ENCODE results near the gene PPCS. TPM values are rescaled to one million over a fixed set of nuclear protein-coding genes. Genes with fewer than 3 reads are reported as not detected.

The PPCS gene
- total RNA-seq, 2 donors from 2014 or later, result 38.7 to 48.9 TPM

DNA sequence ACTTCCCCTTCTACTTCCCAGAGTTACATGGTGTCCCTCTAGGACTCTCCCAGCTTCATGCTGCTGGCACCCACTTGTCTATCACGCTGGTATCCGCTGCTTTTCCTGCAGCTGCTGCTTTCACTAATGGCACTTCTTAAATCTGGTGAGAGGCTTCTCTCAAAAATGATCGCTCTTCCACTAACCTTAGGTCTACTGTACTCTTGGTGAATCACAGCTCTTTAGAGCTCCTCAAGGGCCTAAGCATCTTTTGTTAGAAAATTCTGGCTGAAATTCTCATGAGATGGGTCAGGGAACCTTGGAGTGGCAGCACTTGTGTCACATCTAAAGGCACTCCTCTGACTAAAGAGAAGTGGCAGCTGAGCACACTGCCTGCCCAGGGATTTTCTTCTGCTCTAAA, 32.7 kb upstream of the PPCS start:
- H3K36me3 Mint-ChIP-seq (ENCODE audit: low read depth), result no peaks in the 10 kb centered on the region
- Histone ChIP-seq H3K9ac (ENCODE audit: extremely low read depth, low read length, poor library complexity, severe bottlenecking) (no peak overlapping the region), H3K27me3 (ENCODE audit: control insufficient read depth, insufficient read depth, low read length, poor library complexity, severe bottlenecking) (no peaks in the 10 kb centered on the region), H3K4me3 (ENCODE audit: low read length) (no peak overlapping the region), H3K36me3 (ENCODE audit: control insufficient read depth, insufficient read depth, low read length) (no peaks in the 10 kb centered on the region), H3K9me3 (ENCODE audit: control insufficient read depth, low read length) (no peaks in the 10 kb centered on the region), H3K27ac (ENCODE audit: low read depth, low read length) (no peak overlapping the region), H3K4me1 (ENCODE audit: control insufficient read depth, insufficient read depth, low read length) (no peaks in the 10 kb centered on the region)
- H3K27me3 Mint-ChIP-seq (ENCODE audit: insufficient read depth), result no peaks in the 10 kb centered on the region
- no peak overlapping the region for H3K27ac Mint-ChIP-seq
- WGBS, 2 experiments (ENCODE audit: insufficient coverage in 1 of 2, insufficient read length in 1 of 2), result 92 to 95% methylated on average over 3 of the region's 3 CpGs
- peaks cover 1% of the 10 kb centered on the region for H3K9me3 Mint-ChIP-seq
- no peak overlapping the region for H3K4me3 Mint-ChIP-seq
- TF ChIP-seq, protein P1, sequence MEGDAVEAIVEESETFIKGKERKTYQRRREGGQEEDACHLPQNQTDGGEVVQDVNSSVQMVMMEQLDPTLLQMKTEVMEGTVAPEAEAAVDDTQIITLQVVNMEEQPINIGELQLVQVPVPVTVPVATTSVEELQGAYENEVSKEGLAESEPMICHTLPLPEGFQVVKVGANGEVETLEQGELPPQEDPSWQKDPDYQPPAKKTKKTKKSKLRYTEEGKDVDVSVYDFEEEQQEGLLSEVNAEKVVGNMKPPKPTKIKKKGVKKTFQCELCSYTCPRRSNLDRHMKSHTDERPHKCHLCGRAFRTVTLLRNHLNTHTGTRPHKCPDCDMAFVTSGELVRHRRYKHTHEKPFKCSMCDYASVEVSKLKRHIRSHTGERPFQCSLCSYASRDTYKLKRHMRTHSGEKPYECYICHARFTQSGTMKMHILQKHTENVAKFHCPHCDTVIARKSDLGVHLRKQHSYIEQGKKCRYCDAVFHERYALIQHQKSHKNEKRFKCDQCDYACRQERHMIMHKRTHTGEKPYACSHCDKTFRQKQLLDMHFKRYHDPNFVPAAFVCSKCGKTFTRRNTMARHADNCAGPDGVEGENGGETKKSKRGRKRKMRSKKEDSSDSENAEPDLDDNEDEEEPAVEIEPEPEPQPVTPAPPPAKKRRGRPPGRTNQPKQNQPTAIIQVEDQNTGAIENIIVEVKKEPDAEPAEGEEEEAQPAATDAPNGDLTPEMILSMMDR (conservative IDR thresholded peaks at IDR 0.05), result no peak
- no peak for DNase-seq
- peaks cover 13% of the 10 kb centered on the region for H3K4me1 Mint-ChIP-seq

DNA sequence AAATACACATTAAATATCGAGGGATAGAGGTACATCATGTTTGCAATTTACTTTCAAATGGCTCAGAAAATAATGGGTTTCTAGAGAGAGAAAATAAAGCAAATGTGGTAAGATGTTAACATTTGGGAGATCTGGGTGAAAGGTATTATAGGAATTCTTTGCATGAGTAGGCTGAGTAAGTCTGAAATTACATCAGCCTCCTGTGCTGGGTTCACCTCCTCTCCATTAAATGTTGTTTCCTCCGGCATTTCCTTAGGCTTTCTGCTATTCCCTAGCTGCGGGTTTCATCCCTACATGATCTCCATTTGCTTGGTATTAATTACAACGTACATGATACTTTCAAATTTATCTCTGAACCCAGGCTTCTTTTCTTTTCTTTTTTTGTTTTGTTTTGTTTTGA, 32.1 kb upstream of the PPCS start:
- TF ChIP-seq, protein P1 (conservative IDR thresholded peaks at IDR 0.05), result no peak
- H3K4me1 ChIP-seq (ENCODE audit: control insufficient read depth, insufficient read depth, low read length), result no peaks in the 10 kb centered on the region
- no peak overlapping the region for H3K4me3 ChIP-seq (ENCODE audit: low read length)
- Mint-ChIP-seq H3K4me3 (no peak overlapping the region), H3K27ac (no peak overlapping the region), H3K36me3 (ENCODE audit: low read depth) (no peaks in the 10 kb centered on the region), H3K27me3 (ENCODE audit: insufficient read depth) (no peaks in the 10 kb centered on the region), H3K9me3 (peaks cover 1% of the 10 kb centered on the region), H3K4me1 (peaks cover 13% of the 10 kb centered on the region)
- no peak overlapping the region for H3K9ac ChIP-seq (ENCODE audit: extremely low read depth, low read length, poor library complexity, severe bottlenecking)
- no peaks in the 10 kb centered on the region for H3K27me3 ChIP-seq (ENCODE audit: control insufficient read depth, insufficient read depth, low read length, poor library complexity, severe bottlenecking)
- H3K27ac ChIP-seq (ENCODE audit: low read depth, low read length), result no peak overlapping the region
- WGBS, 2 experiments (ENCODE audit: insufficient coverage in 1 of 2, insufficient read length in 1 of 2), result 94% methylated on average over 4 of the region's 4 CpGs; no CpG with 5 or more reads in 1 of the 2 experiments
- H3K9me3 ChIP-seq (ENCODE audit: control insufficient read depth, low read length), result no peaks in the 10 kb centered on the region
- no peaks in the 10 kb centered on the region for H3K36me3 ChIP-seq (ENCODE audit: control insufficient read depth, insufficient read depth, low read length)
- no peak for DNase-seq

DNA sequence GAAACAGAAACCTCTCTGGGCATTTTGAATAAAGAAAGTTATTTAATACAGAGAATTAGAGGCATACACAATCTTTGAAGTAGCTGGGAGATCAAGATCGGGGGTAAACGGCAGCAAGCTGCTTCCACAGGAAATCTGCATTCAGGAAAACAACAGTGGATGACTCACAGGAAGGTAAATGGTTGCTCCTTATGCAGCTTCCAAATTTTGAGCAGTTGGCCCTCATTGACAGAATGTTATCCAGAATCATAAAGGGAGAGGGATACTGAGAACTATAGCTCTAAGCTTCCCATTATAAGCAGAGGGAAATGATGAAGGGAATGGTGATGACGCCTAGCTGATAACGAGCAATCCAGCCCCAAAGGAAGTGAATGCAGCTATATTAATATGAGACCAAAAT, 29.1 kb upstream of the PPCS start:
- Mint-ChIP-seq H3K4me1 (peaks cover 10% of the 10 kb centered on the region), H3K9me3 (peaks cover 1% of the 10 kb centered on the region), H3K27me3 (ENCODE audit: insufficient read depth) (no peaks in the 10 kb centered on the region), H3K4me3 (no peak overlapping the region), H3K27ac (no peak overlapping the region), H3K36me3 (ENCODE audit: low read depth) (no peaks in the 10 kb centered on the region)
- no peaks in the 10 kb centered on the region for H3K9me3 ChIP-seq (ENCODE audit: control insufficient read depth, low read length)
- no peak overlapping the region for H3K27ac ChIP-seq (ENCODE audit: low read depth, low read length)
- no peaks in the 10 kb centered on the region for H3K36me3 ChIP-seq (ENCODE audit: control insufficient read depth, insufficient read depth, low read length)
- no peak overlapping the region for H3K9ac ChIP-seq (ENCODE audit: extremely low read depth, low read length, poor library complexity, severe bottlenecking)
- H3K4me1 ChIP-seq (ENCODE audit: control insufficient read depth, insufficient read depth, low read length), result no peaks in the 10 kb centered on the region
- TF ChIP-seq, protein P1 (conservative IDR thresholded peaks at IDR 0.05), result no peak
- no peak overlapping the region for H3K4me3 ChIP-seq (ENCODE audit: low read length)
- DNase-seq, result no peak
- 92 to 93% methylated on average over 2 to 4 of the region's 4 CpGs for WGBS, 2 experiments (ENCODE audit: insufficient coverage in 1 of 2, insufficient read length in 1 of 2)
- H3K27me3 ChIP-seq (ENCODE audit: control insufficient read depth, insufficient read depth, low read length, poor library complexity, severe bottlenecking), result no peaks in the 10 kb centered on the region

Data from endodermal cell (in vitro differentiated cells).